Activated gamma-delta T cell treated with anti-CD3 and anti-CD28 coated beads, Interleukin-2, amount 50 U/mL, for 16 hours (primary cell): ENCODE data around the gene EYA2.

Source experiments
- DNase-seq: peaks from one replicate; pipeline ENCODE4 v3.0.0-alpha.2; 2020; ENCODE audit warnings: low read depth

The EYA2 gene

DNA sequence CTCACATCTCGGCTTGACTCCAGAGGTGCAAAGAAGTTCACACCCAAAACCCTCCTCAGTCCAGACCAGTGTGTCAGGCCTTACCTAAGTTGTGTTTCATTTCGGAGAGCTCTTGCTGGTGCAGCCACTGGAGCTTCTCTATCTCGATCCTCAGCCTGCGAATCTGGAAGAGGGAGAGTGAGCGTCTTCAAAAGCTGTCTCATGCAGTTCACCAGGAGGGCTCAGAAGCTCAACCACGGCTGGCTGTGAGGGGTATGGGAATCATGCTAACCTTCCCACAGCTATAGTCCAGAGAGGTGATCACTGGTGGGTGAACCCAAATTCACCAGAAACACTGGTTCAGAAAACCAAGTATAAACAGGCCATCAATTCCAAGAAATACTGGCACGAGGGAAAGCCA lies 332.5 kb downstream of the EYA2 start:
- no peak for DNase-seq

GRCh38 chr20:47227576-47227975 lies 332.9 kb downstream of the EYA2 start:
- no peak for DNase-seq

GRCh38 chr20:47228654-47229053 lies 334.0 kb downstream of the EYA2 start:
- no peak for DNase-seq

DNA sequence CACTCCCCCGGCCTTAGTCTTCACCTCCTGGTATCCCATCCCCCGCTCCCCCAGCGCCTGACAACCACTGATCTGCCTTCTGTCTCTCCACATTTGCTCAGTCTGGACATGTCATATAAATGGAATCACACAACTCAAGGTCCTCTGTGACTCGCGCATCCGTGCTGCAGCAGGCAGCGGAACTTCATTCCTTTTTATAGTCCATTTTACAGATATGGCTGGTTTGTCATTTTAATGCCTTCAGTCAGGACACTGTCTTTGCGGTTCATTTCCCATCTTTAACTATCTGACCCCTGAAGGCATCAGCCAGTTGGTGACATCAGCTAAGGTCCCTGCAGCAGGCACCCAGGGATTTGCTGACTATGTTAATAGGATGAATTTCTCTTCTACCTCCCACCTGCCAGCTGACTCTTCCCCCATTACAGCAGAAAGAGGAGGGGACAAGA lies 336.2 kb downstream of the EYA2 start:
- no peak for DNase-seq

DNA sequence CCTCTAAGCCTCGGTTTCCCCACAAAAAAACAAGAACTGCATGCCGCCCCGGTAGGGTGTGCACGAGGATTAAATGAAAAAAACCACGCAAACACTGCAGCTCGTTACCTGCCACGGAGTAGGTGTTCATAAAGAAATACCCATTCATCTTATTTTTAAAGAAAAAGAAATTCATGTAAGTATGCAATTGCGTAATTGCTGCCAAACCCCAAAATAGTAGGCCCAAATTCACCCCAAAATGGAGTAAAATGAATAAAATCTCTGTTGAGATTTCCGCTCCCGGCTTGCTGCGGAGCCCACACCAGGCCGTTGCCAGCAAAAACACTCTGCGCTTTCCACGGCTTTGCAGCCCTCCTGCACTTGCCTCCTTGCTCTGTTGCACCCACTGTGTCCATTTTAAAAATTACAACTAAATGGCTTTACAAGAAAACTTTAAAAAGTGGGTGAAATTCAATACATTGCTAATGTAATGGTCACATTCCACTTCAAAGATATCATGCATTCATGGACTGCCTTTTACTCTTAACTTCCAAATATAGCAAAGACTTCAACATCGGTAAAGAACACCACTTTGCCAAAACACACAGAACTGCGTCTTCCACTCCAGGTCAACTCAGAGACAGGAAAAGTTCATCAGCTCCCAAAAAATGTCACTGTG lies 336.9 kb downstream of the EYA2 start:
- DNase-seq = no peak

DNA sequence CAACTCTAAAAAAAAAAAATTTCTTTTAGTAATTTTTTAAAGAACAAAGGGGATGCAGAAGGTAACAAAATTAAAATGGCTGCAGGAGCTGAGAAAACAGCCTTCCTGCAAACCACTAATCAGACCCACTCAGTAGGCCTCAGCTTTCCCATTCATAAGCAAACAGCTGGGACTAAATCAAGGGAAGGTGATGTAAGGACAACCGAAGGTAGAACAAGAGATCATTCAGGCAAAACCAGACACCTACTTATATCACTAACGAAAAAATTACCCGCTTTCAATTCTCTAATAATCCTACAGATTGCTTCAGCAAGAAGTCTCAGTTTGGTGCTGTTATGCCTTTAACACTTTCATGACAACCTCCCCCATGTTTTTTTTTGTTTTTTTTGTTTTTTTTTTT lies 337.9 kb downstream of the EYA2 start:
- no peak for DNase-seq

DNA sequence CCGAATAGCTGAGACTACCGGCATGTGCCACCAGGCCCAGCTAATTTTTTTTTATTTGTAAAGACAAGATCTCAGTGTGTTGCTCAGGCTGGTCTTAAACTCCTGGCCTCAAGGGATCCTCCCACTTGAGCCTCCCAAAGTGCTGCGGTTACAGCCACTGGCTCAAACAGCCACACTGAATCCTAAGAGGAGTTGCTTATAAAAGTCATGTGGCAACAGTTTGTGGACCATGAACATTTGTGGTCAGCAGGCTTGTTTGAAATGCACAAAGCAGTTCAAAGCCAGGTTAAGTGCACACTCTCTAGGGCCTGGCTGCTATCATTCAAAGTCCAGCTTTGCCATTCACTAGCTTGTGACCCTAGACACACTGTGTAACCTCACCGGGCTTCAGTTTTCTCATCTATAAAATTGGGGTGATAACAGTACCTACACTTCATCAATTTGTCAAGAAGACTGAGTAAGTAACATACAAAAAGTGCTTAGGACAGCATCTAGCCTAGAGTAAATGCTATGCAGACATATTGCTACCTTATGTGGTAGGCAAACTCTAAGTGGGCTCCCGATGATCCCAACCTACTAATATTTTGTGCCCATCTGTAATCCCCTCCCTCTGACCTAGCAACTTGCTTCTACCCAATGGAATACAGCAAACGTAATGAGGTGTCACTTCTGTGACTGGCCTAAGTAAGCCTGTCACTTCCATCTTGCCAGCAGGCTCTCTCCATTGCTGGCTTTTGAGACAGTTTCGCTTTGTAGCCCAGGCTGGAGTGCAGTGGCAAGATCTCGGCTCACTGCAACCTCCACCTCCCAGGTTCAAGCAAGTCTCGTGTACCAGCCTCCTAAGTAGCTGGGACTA lies 338.9 kb downstream of the EYA2 start:
- no peak for DNase-seq

GRCh38 chr20:47235111-47235510 lies 340.5 kb downstream of the EYA2 start:
- DNase-seq = no peak

- no peak for DNase-seq
Measured at GRCh38 chr20:47235853-47236638, 341.4 kb downstream of the EYA2 start.

DNA sequence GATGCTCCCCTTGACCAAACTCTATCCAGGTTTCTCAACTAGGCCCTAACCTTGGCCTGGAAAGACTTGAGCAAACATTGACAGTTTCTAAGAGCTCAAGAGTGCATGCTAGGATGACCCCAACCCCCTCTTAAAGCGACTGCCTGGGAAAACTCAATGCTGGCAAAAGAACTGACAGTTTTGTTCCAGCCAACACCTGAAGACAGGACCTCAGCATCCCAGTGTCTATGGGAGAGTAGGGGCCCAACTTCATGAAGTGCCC lies 341.9 kb downstream of the EYA2 start:
- DNase-seq = no peak

DNA sequence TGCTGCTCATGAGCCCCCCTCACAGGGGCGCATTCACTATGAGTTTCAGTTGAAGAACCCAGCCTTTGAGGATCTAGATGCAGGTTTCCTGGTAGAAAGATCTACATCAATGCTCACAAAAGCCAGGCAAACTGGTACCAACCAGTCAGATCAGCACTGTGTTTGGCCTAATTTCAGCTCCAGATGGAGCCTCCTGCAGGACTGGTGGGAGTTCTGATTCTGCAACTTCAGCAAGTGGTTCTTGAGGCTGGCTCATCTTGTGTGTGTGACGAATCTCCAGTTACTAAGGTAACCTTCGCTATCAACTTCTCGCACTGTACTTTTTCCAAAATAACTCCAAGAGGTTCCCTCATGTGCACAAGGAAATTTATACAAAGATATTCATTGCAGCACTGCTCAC lies 343.1 kb downstream of the EYA2 start:
- no peak for DNase-seq
